Keratinocyte (primary cell): Measurements from ENCODE around the gene NBEA. TPM values are rescaled to one million over a fixed set of nuclear protein-coding genes. Genes with fewer than 3 reads are reported as not detected.

ENCODE experiments used
- DNase-seq: peaks from one replicate; pipeline ENCODE4 v3.0.0-alpha.2; 2011; ENCODE audit warnings: low read depth, missing footprints, low spot score
- FAIRE-seq: peaks from 2 replicates; lab custom pipeline; 2011; peaks lifted over from hg19 to GRCh38; lab: Jason Lieb, UNC
- H2AFZ ChIP-seq: 2 replicates; pipeline ENCODE4 v1.6.0; 2012; ENCODE audit warnings: low read length, control low read depth, inconsistent platforms; ENCODE audit not compliant: control insufficient read depth
- H3K27ac ChIP-seq: 2 replicates; pipeline ENCODE4 v1.5.1; 2011; ENCODE audit warnings: low read length; ENCODE audit not compliant: control insufficient read depth, insufficient read depth
- H3K27me3 ChIP-seq: 3 replicates; pipeline ENCODE4 v1.6.0; 2011; ENCODE audit warnings: low read length; ENCODE audit not compliant: control insufficient read depth, insufficient read depth; ENCODE audit errors: extremely low read depth
- H3K36me3 ChIP-seq, 2 experiments: 2 replicates in 1 of 2; 3 replicates in 1 of 2; pipeline ENCODE4 v1.5.1; 2011; ENCODE audit warnings: low read length in 2 of 2, mild to moderate bottlenecking in 1 of 2; ENCODE audit not compliant: control insufficient read depth in 2 of 2, insufficient read depth in 2 of 2; ENCODE audit errors: extremely low read depth in 1 of 2
- H3K4me1 ChIP-seq: 3 replicates; pipeline ENCODE4 v1.5.1; 2011; ENCODE audit warnings: low read length; ENCODE audit not compliant: control insufficient read depth, insufficient read depth; ENCODE audit errors: extremely low read depth
- H3K4me2 ChIP-seq: 3 replicates; pipeline ENCODE4 v1.6.0; 2011; ENCODE audit warnings: low read depth, low read length; ENCODE audit not compliant: control insufficient read depth, insufficient read depth; ENCODE audit errors: extremely low read depth
- H3K4me3 ChIP-seq, 3 experiments: fragments of 200-600 bp in 1 of 3; sonication (generic) in 1 of 3; 2 replicates in 2 of 3; 3 replicates in 1 of 3; pipeline ENCODE4 v1.5.1; 2011 to 2016; ENCODE audit warnings: low read length in 3 of 3, mild to moderate bottlenecking in 3 of 3, control low read depth in 2 of 3, inconsistent platforms in 1 of 3, low read depth in 1 of 3, mixed read lengths in 1 of 3, mixed run types in 1 of 3, moderate library complexity in 1 of 3; ENCODE audit not compliant: control insufficient read depth in 2 of 3, insufficient read depth in 2 of 3; ENCODE audit errors: extremely low read depth in 1 of 3
- H3K79me2 ChIP-seq: 2 replicates; pipeline ENCODE4 v1.6.0; 2012; ENCODE audit warnings: low read length; ENCODE audit not compliant: control insufficient read depth, insufficient read depth
- H3K9ac ChIP-seq: 3 replicates; pipeline ENCODE4 v1.6.0; 2011; ENCODE audit warnings: low read length; ENCODE audit not compliant: control insufficient read depth, insufficient read depth; ENCODE audit errors: extremely low read depth
- H3K9me1 ChIP-seq: 3 replicates; pipeline ENCODE4 v1.6.0; 2011; ENCODE audit warnings: low read length; ENCODE audit not compliant: control insufficient read depth, insufficient read depth; ENCODE audit errors: extremely low read depth
- H3K9me3 ChIP-seq: 2 replicates; pipeline ENCODE4 v1.5.1; 2012; ENCODE audit warnings: low read depth, low read length; ENCODE audit not compliant: control insufficient read depth
- H4K20me1 ChIP-seq: 3 replicates; pipeline ENCODE4 v1.6.0; 2011; ENCODE audit warnings: low read length; ENCODE audit not compliant: control insufficient read depth, insufficient read depth; ENCODE audit errors: extremely low read depth
- CTCF ChIP-seq, 3 experiments: IDR thresholded peaks in 1 of 3; conservative IDR thresholded peaks in 1 of 3; optimal IDR thresholded peaks in 1 of 3; 2 replicates in 2 of 3; 3 replicates in 1 of 3; pipeline versions ENCODE3 to v1.5.1; 2011; ENCODE audit warnings: low read length in 3 of 3, mild to moderate bottlenecking in 3 of 3, moderate library complexity in 2 of 3, control low read depth in 1 of 3, inconsistent platforms in 1 of 3; ENCODE audit not compliant: insufficient read depth in 2 of 3; ENCODE audit errors: extremely low read depth in 1 of 3
- EZH2 ChIP-seq: IDR thresholded peaks from one replicate; pipeline ENCODE4 v1.6.1; 2012; ENCODE audit warnings: inconsistent platforms, mild to moderate bottlenecking, low read length, moderate library complexity
- dilution Hi-C: fragments of 300-500 bp; cut with MboI; formaldehyde crosslinking; loops from one replicate; pipeline ENCODE4 v1.7.0; 2020; ENCODE audit warnings: low sequenced_read_pairs; ENCODE audit not compliant: extremely low pct_ligation_motif_present
- polyA plus RNA-seq, 5 experiments: library from polyadenylated mRNA; depleted of rRNA in 3 of 5; stranded (reverse) in 3 of 5; stranded (forward) in 1 of 5; unstranded in 1 of 5; fragments of >200 nt; gene quantifications; 1 replicate in 1 of 5; 2 replicates in 3 of 5; 3 replicates in 1 of 5; pipeline versions ENCODE4 v1.2.1 to v1.2.3, GENCODE V29; 2011 to 2012; ENCODE audit warnings: missing spikeins in 2 of 5, low read depth in 1 of 5, low replicate concordance in 1 of 5

The NBEA gene
- polyA plus RNA-seq, 1 donor (not counting 4 experiments of a cell fraction or from before 2014, with no cell fraction given): 0.05 TPM

- Histone ChIP-seq H3K4me2 (no peak overlapping the region), H3K9me3 (no peaks in the 10 kb centered on the region), H3K36me3 (no peaks in the 10 kb centered on the region), H2AFZ (no peak overlapping the region), H3K79me2 (no peaks in the 10 kb centered on the region), H3K9me1 (no peaks in the 10 kb centered on the region), H3K27me3 (no peaks in the 10 kb centered on the region), H3K9ac (no peak overlapping the region), H4K20me1 (no peaks in the 10 kb centered on the region), H3K4me1 (no peaks in the 10 kb centered on the region), H3K4me3 (no peak overlapping the region), H3K27ac (no peak overlapping the region)
- dilution Hi-C loops: no loop called here
- no peak for DNase-seq
- no peak for FAIRE-seq
- TF ChIP-seq CTCF (optimal IDR thresholded peaks at IDR 0.05 in 1 of 3, IDR thresholded peaks at IDR 0.05 in 1 of 3, conservative IDR thresholded peaks at IDR 0.05 in 1 of 3; ENCODE audit: extremely low read depth in 1 of 3, insufficient read depth in 2 of 3, low read length in 3 of 3) (no peak), EZH2 (no peak)
Measured at GRCh38 chr13:35213911-35214310, 271.8 kb downstream of the NBEA start.

- Histone ChIP-seq H3K4me3 (no peak overlapping the region), H3K27me3 (no peaks in the 10 kb centered on the region), H3K4me2 (no peak overlapping the region), H3K79me2 (no peaks in the 10 kb centered on the region), H3K9ac (no peak overlapping the region), H4K20me1 (no peaks in the 10 kb centered on the region), H3K9me3 (no peaks in the 10 kb centered on the region), H3K9me1 (no peaks in the 10 kb centered on the region), H3K27ac (no peak overlapping the region), H3K36me3 (no peaks in the 10 kb centered on the region), H2AFZ (no peak overlapping the region), H3K4me1 (no peaks in the 10 kb centered on the region)
- dilution Hi-C loops: no loop called here
- no peak for FAIRE-seq
- DNase-seq: no peak
- TF ChIP-seq CTCF (optimal IDR thresholded peaks at IDR 0.05 in 1 of 3, IDR thresholded peaks at IDR 0.05 in 1 of 3, conservative IDR thresholded peaks at IDR 0.05 in 1 of 3; ENCODE audit: extremely low read depth in 1 of 3, insufficient read depth in 2 of 3, low read length in 3 of 3) (no peak), EZH2 (no peak)
Measured at GRCh38 chr13:35216131-35216530, 274.1 kb downstream of the NBEA start.
